HFFc6 (cell line): ENCODE data around the gene LAD1. TPM values are rescaled to one million over a fixed set of nuclear protein-coding genes. Genes with fewer than 3 reads are reported as not detected.

Experiments
- DNase-seq: peaks from one replicate; pipeline ENCODE4 v3.0.0-alpha.2; 2018
- H3K27ac Mint-ChIP-seq: 2 replicates; pipeline ENCODE4 v1.8.0; 2020; ENCODE audit warnings: mild to moderate bottlenecking, mixed read lengths
- H3K27me3 Mint-ChIP-seq: 2 replicates; pipeline ENCODE4 v1.8.0; 2021; ENCODE audit warnings: mild to moderate bottlenecking, moderate library complexity, mixed read lengths; ENCODE audit not compliant: insufficient read depth
- H3K36me3 Mint-ChIP-seq: 2 replicates; pipeline ENCODE4 v1.8.0; 2021; ENCODE audit warnings: low read depth, mixed read lengths
- H3K4me1 Mint-ChIP-seq: 2 replicates; pipeline ENCODE4 v1.8.0; 2020; ENCODE audit warnings: low read depth, mixed read lengths
- H3K4me3 Mint-ChIP-seq: 2 replicates; pipeline ENCODE4 v1.8.0; 2020; ENCODE audit warnings: mild to moderate bottlenecking, moderate library complexity, mixed read lengths
- H3K9me3 Mint-ChIP-seq: 2 replicates; pipeline ENCODE4 v1.8.0; 2020; ENCODE audit warnings: mild to moderate bottlenecking, mixed read lengths
- CTCF ChIP-seq: fragments of 200-600 bp; sonication (generic); IDR thresholded peaks from 2 replicates; pipeline ENCODE4 v1.5.0; 2021; ENCODE audit warnings: antibody characterized with exemption, mild to moderate bottlenecking
- total RNA-seq, 6 experiments: library from RNA; stranded (reverse); fragmentation: NEBNext Ultra II Directional; extraction: Animal tissue kit (Norgen Biotek cat#: 25700); gene quantifications; 2 replicates in 1 of 6; 3 replicates in 5 of 6; pipeline ENCODE4 v1.2.3, GENCODE V29; 2021

Gene LAD1
- total RNA-seq, 6 experiments from 2014 or later: not detected

- Mint-ChIP-seq H3K27me3 (peaks cover 24% of the 10 kb centered on the region), H3K9me3 (no peaks in the 10 kb centered on the region), H3K36me3 (no peaks in the 10 kb centered on the region), H3K4me3 (no peak overlapping the region), H3K27ac (0 out of 2 replicates have a peak overlapping the region, but pooled peaks have one; percentile 65), H3K4me1 (peaks cover 26% of the 10 kb centered on the region)
- peak; percentile 92 for TF ChIP-seq CTCF
- DNase-seq: no peak
Measured at GRCh38 chr1:201385299-201385891, 13.7 kb downstream of the LAD1 start.

DNA sequence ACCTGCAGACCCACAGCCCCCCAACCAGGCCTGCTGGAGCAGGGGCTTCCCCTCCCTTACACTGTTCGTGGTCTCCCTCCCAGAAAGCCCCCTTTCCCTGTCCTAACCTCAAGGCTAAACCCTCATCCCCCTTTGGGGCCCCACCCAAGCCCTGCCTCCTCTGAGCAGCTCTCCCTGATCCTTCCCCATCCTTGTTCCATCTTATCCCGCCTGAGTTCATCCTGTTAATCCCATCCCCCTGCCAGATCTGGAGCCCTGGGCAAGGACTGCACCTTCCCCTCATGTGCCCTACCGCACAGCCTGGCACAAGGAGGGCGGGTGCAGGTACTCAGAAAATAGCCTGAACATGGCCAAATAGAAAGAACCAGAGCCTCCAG, 14.7 kb downstream of the LAD1 start:
- Mint-ChIP-seq H3K4me1 (peaks cover 26% of the 10 kb centered on the region), H3K9me3 (no peaks in the 10 kb centered on the region), H3K27ac (peak overlapping the region; percentile 89), H3K36me3 (no peaks in the 10 kb centered on the region), H3K4me3 (peak overlapping the region; percentile 74), H3K27me3 (peaks cover 19% of the 10 kb centered on the region)
- TF ChIP-seq CTCF: no peak
- DNase-seq: no peak

- H3K27ac Mint-ChIP-seq: peak overlapping the region; percentile 89
- peak; percentile 86 for DNase-seq
- H3K27me3 Mint-ChIP-seq: peaks cover 14% of the 10 kb centered on the region
- H3K36me3 Mint-ChIP-seq: no peaks in the 10 kb centered on the region
- H3K9me3 Mint-ChIP-seq: no peaks in the 10 kb centered on the region
- peaks cover 26% of the 10 kb centered on the region for H3K4me1 Mint-ChIP-seq
- TF ChIP-seq CTCF: no peak
- H3K4me3 Mint-ChIP-seq: peak overlapping the region; percentile 74
Measured at GRCh38 chr1:201383647-201384405, 15.3 kb downstream of the LAD1 start.

DNA sequence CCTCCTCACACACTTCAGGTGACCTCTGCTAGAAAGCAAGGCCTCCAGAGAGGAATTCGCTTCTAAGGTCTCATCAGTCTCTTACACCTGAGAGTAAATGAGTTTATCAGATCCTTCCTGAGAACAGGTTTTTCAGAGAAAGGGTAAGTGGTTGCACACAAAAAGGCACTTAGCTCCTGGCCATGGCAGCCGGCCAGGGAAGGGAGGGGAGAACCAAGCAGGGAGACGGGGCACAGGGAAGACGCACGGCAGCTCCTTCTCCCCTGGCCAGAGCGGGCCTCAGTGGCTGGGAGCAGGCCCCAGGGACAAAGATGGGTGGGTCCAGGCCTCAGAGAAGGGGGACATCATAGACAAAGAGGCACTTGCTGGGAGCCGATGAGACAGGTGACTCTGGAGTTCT, 18.0 kb downstream of the LAD1 start:
- Mint-ChIP-seq H3K9me3 (no peaks in the 10 kb centered on the region), H3K27ac (no peak overlapping the region), H3K4me1 (peaks cover 30% of the 10 kb centered on the region), H3K4me3 (no peak overlapping the region), H3K27me3 (no peaks in the 10 kb centered on the region; the same call in 1 of the 2 replicates), H3K36me3 (no peaks in the 10 kb centered on the region)
- no peak for DNase-seq
- TF ChIP-seq CTCF: no peak

GRCh38 chr1:201379733-201380242, 19.3 kb downstream of the LAD1 start:
- H3K9me3 Mint-ChIP-seq: no peaks in the 10 kb centered on the region
- TF ChIP-seq CTCF: no peak
- no peak overlapping the region for H3K4me3 Mint-ChIP-seq
- no peaks in the 10 kb centered on the region for H3K36me3 Mint-ChIP-seq
- no peak for DNase-seq
- H3K4me1 Mint-ChIP-seq: peaks cover 25% of the 10 kb centered on the region
- H3K27ac Mint-ChIP-seq: no peak overlapping the region
- peaks cover 6% of the 10 kb centered on the region for H3K27me3 Mint-ChIP-seq
